ENCODE results near the gene CHST15. TPM values are rescaled to one million over a fixed set of nuclear protein-coding genes. Genes with fewer than 3 reads are reported as not detected.

CHST15 gene
- total RNA-seq, 2 donors from 2014 or later = 18.5 to 21.5 TPM

DNA sequence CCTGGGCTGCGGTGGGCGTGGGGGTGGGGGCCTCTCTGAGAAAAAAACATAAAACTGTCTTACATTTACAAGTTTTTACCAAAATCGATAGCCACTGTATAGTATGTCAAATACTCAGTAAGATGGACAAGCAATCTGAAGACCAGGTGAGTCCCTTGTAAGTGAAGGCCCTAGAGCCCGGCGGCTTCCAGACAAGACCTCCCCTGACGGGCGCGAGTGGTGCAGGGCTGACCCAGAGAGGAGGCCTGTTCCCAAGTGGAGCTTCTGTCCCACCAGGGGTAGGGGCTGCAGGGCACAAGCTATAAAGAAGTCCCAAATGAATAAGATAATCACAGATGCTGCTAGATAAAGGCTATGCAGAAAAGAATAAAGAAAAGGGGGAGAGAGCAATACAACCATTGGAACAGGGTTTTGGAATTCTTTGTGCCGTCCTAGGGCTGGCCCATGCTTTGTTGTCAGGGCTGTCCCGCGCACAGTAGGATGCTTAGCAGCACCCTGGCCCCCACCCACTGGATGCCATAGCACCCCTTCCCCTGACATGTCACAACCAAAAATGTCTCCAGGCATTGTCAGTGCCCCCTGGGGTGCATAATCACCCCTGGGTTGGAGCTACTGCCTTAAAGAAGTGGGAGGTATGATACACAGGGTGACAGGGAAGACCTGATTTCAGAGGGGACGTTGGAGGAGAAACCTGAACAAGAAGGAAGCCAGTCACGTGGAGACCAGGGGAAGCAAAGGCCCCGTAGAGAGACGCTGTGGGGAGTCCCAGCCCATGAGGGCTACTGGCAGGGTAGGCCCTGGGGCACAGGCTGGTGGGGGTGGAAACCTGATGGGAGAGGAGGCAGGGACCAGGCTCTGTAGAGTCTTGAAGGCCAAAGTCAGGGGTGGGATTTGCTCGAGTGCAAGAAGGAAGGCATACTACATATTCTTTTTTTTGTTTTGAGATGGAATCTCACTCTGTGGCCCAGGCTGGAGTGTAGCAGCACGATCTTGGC is 43.1 kb downstream of the CHST15 start:
- ATAC-seq = no peak
- no peaks in the 10 kb centered on the region for H3K9me3 ChIP-seq
- H3K27me3 ChIP-seq = no peaks in the 10 kb centered on the region
- TF ChIP-seq, protein P1, sequence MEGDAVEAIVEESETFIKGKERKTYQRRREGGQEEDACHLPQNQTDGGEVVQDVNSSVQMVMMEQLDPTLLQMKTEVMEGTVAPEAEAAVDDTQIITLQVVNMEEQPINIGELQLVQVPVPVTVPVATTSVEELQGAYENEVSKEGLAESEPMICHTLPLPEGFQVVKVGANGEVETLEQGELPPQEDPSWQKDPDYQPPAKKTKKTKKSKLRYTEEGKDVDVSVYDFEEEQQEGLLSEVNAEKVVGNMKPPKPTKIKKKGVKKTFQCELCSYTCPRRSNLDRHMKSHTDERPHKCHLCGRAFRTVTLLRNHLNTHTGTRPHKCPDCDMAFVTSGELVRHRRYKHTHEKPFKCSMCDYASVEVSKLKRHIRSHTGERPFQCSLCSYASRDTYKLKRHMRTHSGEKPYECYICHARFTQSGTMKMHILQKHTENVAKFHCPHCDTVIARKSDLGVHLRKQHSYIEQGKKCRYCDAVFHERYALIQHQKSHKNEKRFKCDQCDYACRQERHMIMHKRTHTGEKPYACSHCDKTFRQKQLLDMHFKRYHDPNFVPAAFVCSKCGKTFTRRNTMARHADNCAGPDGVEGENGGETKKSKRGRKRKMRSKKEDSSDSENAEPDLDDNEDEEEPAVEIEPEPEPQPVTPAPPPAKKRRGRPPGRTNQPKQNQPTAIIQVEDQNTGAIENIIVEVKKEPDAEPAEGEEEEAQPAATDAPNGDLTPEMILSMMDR (IDR thresholded peaks at IDR 0.05) = no peak
- TF ChIP-seq POLR2A (IDR thresholded peaks at IDR 0.05) = no peak
- no peak for DNase-seq
- intact Hi-C loops (cut with DNase I) = no loop called here
- no peaks in the 10 kb centered on the region for H3K36me3 ChIP-seq (replicated peaks in 1 of 2; ENCODE audit: insufficient read depth in 1 of 2, low read depth in 2 of 2)
- no peak overlapping the region for H3K4me3 ChIP-seq
- WGBS, 2 donors = 82 to 85% methylated on average over 16 to 17 of the region's 17 CpGs
- H3K4me1 ChIP-seq = no peaks in the 10 kb centered on the region
- no peak overlapping the region for H3K27ac ChIP-seq

DNA sequence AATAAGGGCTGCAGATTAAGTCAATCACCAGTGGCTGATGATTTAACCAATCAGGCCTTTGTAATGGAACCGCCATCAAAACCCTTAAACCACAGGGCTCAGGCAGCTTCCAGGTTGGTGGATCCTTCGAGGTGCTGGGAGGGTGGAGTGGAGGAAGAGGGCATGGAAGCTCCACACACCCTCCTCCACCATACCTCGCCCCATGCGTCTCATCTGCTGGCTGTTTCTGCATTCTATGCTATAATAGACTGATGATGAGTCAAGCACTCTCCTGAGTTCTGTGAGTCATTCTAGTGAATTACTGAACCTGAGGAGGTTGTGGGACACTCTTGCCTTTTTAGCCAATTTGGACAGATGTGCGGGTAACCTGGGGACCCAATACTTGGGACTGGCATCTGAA is 43.9 kb downstream of the CHST15 start:
- WGBS, 2 donors = 83 to 89% methylated on average over 4 to 5 of the region's 5 CpGs
- no peak for DNase-seq
- H3K27ac ChIP-seq = no peak overlapping the region

DNA sequence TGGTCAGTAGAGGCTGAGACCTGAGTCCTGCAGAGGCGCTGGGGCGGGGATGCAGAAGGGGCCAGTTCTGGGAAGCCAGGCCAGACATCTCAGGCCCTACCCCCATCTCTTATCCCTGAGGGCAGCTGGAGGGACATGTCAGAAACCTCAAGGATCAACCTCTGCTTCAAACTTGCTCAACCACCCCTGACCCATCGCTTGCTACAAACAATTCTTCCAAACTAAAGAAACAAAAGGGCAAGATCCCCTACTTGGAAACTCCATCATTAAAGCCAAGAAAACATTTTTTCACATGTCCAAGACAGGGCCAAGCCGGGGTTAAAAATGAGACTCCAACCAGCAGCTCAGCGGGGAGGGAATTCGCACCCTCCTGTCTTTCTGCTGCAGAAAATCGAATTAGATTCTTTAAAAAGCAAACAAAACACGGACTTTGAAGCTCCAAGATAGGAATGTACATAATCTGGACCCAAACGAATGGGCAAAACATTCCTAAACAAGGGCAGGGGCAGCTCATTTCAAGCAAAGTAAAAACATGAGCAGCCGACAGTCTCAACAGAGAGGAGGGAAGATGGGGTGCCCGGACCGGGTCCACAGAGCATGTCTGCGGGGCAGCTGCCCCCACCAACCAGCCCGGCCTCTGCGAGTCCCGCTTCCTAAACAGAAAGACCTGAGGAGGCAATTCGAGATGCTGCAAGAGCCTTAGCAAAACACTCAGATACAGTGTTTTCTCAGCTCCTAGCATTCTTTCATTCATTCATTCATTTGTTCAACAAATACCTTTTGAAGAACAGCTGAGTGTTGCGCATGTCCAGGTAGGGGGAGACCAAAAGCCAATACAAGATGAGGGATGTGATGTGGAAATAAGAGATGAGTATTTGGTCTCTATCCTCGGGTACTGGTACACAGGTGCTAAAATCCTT is 44.8 kb downstream of the CHST15 start:
- ATAC-seq (no peak), DNase-seq (no peak)
- intact Hi-C loops (cut with DNase I) = no loop called here
- no peaks in the 10 kb centered on the region for H3K4me1 ChIP-seq
- no peak overlapping the region for H3K4me3 ChIP-seq
- TF ChIP-seq, protein P1 (IDR thresholded peaks at IDR 0.05) = no peak
- TF ChIP-seq POLR2A (IDR thresholded peaks at IDR 0.05) = no peak
- no peaks in the 10 kb centered on the region for H3K36me3 ChIP-seq (replicated peaks in 1 of 2; ENCODE audit: insufficient read depth in 1 of 2, low read depth in 2 of 2)
- no peak overlapping the region for H3K27ac ChIP-seq
- no peaks in the 10 kb centered on the region for H3K9me3 ChIP-seq
- 38 to 41% methylated on average over 19 of the region's 19 CpGs for WGBS, 2 donors
- no peaks in the 10 kb centered on the region for H3K27me3 ChIP-seq

More for the DNA sequence above, 43.9 kb downstream of the CHST15 start:
- Histone ChIP-seq H3K9me3 (no peaks in the 10 kb centered on the region), H3K4me3 (no peak overlapping the region), H3K27me3 (no peaks in the 10 kb centered on the region), H3K4me1 (no peaks in the 10 kb centered on the region), H3K36me3 (replicated peaks in 1 of 2; ENCODE audit: insufficient read depth in 1 of 2, low read depth in 2 of 2) (no peaks in the 10 kb centered on the region)
- intact Hi-C loops (cut with DNase I) = no loop called here
- TF ChIP-seq, protein P1 (IDR thresholded peaks at IDR 0.05) = no peak
- no peak for TF ChIP-seq POLR2A (IDR thresholded peaks at IDR 0.05)
- ATAC-seq = no peak

DNA sequence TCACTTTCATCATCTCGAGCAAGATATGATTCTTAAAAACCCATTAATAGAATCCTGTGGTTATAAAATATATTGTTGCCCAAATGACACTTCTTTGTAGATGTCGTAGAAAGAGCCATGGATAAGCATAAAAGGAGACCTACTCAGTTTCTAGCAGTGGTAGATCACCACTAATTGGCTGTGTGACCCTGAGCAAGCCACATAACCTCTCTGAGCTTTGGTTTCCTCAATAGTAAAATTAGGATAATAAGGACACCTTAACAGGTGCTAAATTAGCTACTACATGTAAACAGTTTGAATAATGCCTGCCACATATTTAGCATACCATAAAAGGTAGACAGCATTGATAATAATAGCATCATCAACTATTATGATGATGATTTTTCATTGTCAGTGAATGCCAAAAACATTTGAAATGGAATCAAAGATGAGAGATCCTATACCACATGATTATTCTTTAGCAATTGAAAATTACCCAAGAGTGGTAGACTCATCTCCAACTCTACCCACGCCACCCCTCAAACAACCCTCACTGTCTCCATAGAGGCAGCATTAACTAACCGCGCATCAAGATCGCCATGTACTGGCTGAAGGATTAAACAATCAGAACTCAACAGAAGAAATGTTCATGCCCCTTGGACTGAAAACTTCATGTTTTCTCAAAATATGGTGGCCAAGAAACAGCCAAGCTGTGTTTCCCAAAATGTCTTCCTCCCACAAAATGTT is 45.8 kb downstream of the CHST15 start:
- DNase-seq = no peak
- Histone ChIP-seq H3K9me3 (no peaks in the 10 kb centered on the region), H3K27ac (no peak overlapping the region), H3K4me1 (no peaks in the 10 kb centered on the region), H3K36me3 (replicated peaks in 1 of 2; ENCODE audit: insufficient read depth in 1 of 2, low read depth in 2 of 2) (no peaks in the 10 kb centered on the region), H3K27me3 (no peaks in the 10 kb centered on the region), H3K4me3 (no peak overlapping the region)
- ATAC-seq = no peak
- intact Hi-C loops (cut with DNase I) = no loop called here
- WGBS, 2 donors = 79 to 81% methylated on average over 6 of the region's 6 CpGs
- TF ChIP-seq POLR2A (IDR thresholded peaks at IDR 0.05) = no peak
- TF ChIP-seq, protein P1 (IDR thresholded peaks at IDR 0.05) = no peak
